ENCODE results near the gene PPIF. TPM values are rescaled to one million over a fixed set of nuclear protein-coding genes. Genes with fewer than 3 reads are reported as not detected.
A peak's percentile ranks its signal among the peaks of the same experiment; 100 is the strongest.

Gene PPIF
- total RNA-seq, 2 experiments from 2014 or later: 92.3 to 96.1 TPM

DNA sequence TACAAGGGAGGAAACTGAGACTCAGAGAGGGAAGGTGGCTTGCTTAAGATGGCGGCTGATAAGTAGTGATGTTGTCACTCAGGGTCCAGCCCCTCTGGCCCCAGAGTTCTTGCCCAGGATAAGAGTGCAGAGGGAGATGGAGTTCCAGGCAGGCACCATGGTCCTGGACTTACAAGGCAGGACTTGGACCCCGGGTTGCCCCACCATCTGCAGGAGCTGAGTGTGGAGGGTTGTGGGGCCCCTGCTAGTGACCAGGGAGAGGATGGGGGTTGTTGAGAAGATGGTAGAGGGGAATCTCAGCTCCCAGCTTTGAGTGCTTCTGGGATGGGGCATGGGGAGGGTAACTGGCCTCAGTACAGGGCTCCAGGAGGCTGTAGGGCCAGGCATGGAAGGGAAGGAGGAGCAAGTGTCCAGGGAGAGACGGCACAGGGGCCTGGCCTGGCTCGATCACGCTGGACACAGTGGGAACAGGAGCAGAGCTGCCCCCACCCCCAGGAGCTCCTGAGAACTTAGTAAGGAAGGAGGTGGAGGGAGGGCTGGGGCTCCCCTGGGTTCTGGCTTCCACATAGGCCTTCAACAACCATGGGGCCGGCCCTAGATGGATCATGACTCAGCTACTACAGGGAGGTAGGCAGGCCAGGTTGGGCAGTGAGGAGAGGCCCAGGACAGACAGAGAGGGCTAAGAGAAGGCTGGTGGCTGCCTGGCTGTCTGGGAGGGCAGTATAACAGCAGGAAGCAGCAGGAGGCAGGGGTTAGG lies 28.2 kb downstream of the PPIF start:
- intact Hi-C loops (cut with DNase I, micrococcal nuclease): no loop called here
- DNase-seq (no peak), ATAC-seq (no peak)
- Mint-ChIP-seq H3K27ac (peak overlapping the region; percentile 15), H3K4me1 (peaks cover 3% of the 10 kb centered on the region), H3K9me3 (ENCODE audit: low read depth) (no peaks in the 10 kb centered on the region), H3K36me3 (ENCODE audit: low read depth) (no peaks in the 10 kb centered on the region), H3K4me3 (no peak overlapping the region), H3K27me3 (no peaks in the 10 kb centered on the region)
- CTCF ChIA-PET: interaction anchor here (0.9 to 4.3 kb wide), 8 partner anchors 11 to 112 kb away, joined by 3 to 56 read pairs (median 20); partner anchors contain the start of gene ZCCHC24
- POLR2A ChIA-PET: no interaction called here

GRCh38 chr10:79376078-79376628 lies 28.9 kb downstream of the PPIF start:
- ChIA-PET CTCF (interaction anchor here (0.8 to 3.0 kb wide), 2 partner anchors 11 to 13 kb away, joined by 3 to 35 read pairs; no protein-coding TSS in a partner anchor), POLR2A (no interaction called here)
- H3K36me3 Mint-ChIP-seq (ENCODE audit: low read depth): no peaks in the 10 kb centered on the region
- H3K27me3 Mint-ChIP-seq: no peaks in the 10 kb centered on the region
- peaks cover 3% of the 10 kb centered on the region for H3K4me1 Mint-ChIP-seq
- no peaks in the 10 kb centered on the region for H3K9me3 Mint-ChIP-seq (ENCODE audit: low read depth)
- DNase-seq (no peak), ATAC-seq (no peak)
- H3K4me3 Mint-ChIP-seq: no peak overlapping the region
- intact Hi-C loops (cut with DNase I, micrococcal nuclease): no loop called here
- no peak overlapping the region for H3K27ac Mint-ChIP-seq

- Mint-ChIP-seq H3K4me3 (no peak overlapping the region), H3K9me3 (ENCODE audit: low read depth) (no peaks in the 10 kb centered on the region), H3K4me1 (peaks cover 3% of the 10 kb centered on the region), H3K27ac (no peak overlapping the region), H3K27me3 (no peaks in the 10 kb centered on the region), H3K36me3 (ENCODE audit: low read depth) (no peaks in the 10 kb centered on the region)
- intact Hi-C loops (cut with DNase I, micrococcal nuclease): no loop called here
- CTCF ChIA-PET: interaction anchor here (0.6 to 3.0 kb wide), 3 partner anchors 12 to 97 kb away, joined by 3 to 35 read pairs (median 3); no protein-coding TSS in a partner anchor
- POLR2A ChIA-PET: no interaction called here
- DNase-seq (no peak), ATAC-seq (no peak)
These were observed 29.7 kb downstream of the PPIF start for GRCh38 chr10:79376751-79377556.

DNA sequence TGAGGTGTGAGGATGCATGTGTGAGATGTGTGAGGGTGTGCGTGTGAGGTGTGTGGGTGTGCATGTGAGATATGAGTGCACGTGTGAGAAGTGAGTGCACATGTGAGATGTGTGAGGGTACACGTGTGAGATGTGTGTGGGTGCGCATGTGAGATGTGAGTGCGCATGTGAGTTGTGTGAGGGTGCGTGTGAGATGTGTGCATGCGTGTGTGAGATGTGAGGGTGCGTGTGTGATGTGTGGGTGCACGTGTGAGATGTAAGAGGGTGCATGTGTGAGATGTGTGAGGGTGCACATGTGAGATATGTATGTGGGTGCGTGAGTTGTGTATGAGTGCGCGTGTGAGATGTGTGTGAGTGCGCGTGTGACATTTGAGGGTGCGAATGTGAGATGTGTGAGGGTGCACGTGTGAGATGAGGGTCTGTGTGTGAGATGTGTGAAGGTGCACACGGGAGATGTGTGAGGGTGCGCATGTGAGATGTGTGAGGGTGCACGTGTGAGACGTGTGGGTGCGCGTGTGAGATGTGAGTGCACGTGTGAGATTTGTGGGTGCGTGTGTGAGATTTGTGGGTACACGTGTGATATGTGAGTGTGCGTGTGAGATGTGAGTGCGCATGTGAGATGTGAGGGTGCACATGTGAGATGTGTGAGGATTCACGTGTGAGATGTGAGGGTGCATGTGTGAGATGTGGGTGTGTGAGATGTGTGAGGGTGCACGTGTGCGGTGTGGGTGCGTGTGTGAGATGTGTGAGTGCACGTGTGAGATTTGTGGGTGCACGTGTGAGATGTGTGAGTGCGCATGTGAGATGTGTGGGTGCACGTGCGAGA lies 30.5 kb downstream of the PPIF start:
- H3K36me3 Mint-ChIP-seq (ENCODE audit: low read depth): no peaks in the 10 kb centered on the region
- H3K4me1 Mint-ChIP-seq: peaks cover 3% of the 10 kb centered on the region
- ATAC-seq (no peak), DNase-seq (no peak)
- H3K27me3 Mint-ChIP-seq: no peaks in the 10 kb centered on the region
- no peak overlapping the region for H3K4me3 Mint-ChIP-seq
- intact Hi-C loops (cut with DNase I, micrococcal nuclease): no loop called here
- H3K27ac Mint-ChIP-seq: no peak overlapping the region
- ChIA-PET CTCF (no interaction called here), POLR2A (no interaction called here)
- no peaks in the 10 kb centered on the region for H3K9me3 Mint-ChIP-seq (ENCODE audit: low read depth)

DNA sequence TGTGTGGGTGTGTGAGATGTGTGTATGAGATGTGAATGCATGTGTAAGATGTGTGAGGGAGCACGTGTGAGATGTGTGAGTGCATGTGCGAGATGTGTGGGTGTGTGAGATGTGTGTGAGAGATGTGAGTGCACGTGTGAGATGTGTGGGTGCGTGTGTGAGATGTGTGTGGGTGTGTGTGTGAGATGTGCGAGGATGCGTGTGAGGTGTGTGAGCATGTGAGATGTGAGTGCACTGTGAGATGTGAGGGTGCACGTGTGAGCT lies 31.0 kb downstream of the PPIF start:
- H3K9me3 Mint-ChIP-seq (ENCODE audit: low read depth): no peaks in the 10 kb centered on the region
- no peak for ATAC-seq
- ChIA-PET CTCF (no interaction called here), POLR2A (no interaction called here)
- H3K4me3 Mint-ChIP-seq: no peak overlapping the region
- intact Hi-C loops (cut with DNase I, micrococcal nuclease): no loop called here
- no peak for DNase-seq
- no peak overlapping the region for H3K27ac Mint-ChIP-seq
- H3K4me1 Mint-ChIP-seq: peaks cover 3% of the 10 kb centered on the region
- no peaks in the 10 kb centered on the region for H3K36me3 Mint-ChIP-seq (ENCODE audit: low read depth)
- H3K27me3 Mint-ChIP-seq: no peaks in the 10 kb centered on the region

DNA sequence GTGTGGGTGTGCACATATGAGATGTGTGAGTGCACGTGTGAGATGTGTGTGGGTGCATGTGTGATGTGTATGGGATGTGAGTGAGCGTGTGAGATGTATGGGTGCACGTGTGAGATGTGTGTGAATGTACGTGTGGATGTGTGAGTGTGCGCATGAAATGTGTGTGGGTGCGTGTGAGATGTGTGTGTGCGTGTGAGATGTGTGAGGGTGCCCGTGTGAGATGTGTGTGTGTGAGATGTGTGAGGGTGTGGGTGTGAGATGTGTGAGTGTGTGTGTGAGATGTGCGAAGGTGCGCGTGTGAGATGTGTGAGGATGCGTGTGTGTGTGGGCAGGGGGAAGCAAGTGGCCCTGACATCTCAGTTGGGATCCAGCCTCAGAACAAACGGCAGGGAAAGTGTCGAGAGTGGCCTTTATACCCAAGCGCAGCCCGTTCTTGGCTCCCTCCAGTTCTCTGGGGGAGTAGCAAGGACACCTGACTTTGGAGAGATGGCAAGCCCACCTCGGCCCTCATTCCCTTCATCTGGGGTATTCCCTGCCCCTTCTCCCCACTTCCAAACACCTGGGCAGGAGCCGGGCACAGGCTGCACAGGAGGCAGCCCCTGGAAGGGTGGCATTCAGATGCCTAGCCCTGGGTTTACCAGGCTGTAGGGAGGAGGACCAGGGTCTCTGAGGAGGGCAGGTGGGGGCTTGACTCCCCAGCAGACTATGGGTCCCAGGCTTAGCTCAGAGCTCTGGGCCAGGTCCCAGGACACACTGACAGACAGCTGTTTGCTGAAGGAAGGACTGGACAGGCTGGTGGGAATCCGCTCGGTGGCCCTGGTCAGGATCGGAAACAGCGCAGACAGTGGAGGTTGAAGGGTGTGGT lies 31.6 kb downstream of the PPIF start:
- ChIA-PET CTCF (interaction anchor here (0.6 kb wide), 1 partner anchor 13 kb away, joined by 3 read pairs; no protein-coding TSS in a partner anchor), POLR2A (no interaction called here)
- H3K36me3 Mint-ChIP-seq (ENCODE audit: low read depth): no peaks in the 10 kb centered on the region
- no peak overlapping the region for H3K27ac Mint-ChIP-seq
- no peaks in the 10 kb centered on the region for H3K27me3 Mint-ChIP-seq
- H3K9me3 Mint-ChIP-seq (ENCODE audit: low read depth): no peaks in the 10 kb centered on the region
- DNase-seq (no peak), ATAC-seq (no peak)
- H3K4me3 Mint-ChIP-seq: no peak overlapping the region
- intact Hi-C loops (cut with DNase I, micrococcal nuclease): no loop called here
- peaks cover 3% of the 10 kb centered on the region for H3K4me1 Mint-ChIP-seq

DNA sequence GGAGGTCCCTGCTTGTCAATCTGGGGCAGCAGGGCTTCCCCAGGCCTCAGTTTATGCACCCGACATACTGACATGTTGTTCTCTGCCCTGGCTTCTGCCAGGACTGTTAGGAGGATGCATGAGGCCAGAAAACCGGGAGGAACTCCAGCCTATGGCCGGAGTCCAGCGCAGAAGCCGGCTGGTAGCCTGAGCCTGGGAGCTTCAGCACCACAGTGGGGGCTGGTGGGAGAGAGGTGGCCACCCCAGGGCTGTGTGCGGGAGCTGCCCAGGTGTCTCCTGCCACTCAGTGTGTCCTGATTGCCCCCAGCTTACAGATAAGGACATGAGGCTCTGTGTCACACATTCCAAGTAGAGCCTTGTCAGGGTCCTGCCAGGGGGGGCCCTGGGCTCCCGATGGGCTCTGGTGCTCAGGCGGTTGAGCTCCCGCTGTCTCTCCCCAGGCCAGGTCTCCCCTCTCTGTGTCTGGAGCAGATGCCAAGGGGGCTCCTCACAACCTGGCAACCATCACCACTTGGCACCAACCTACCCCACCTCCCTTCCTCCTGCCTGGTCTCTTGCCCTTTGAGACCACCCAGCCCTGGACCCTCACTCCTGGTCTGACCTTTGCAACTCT lies 32.3 kb downstream of the PPIF start:
- no peaks in the 10 kb centered on the region for H3K36me3 Mint-ChIP-seq (ENCODE audit: low read depth)
- intact Hi-C loops (cut with DNase I, micrococcal nuclease): no loop called here
- no peak overlapping the region for H3K27ac Mint-ChIP-seq

GRCh38 chr10:79380125-79380945 lies 33.1 kb downstream of the PPIF start:
- H3K9me3 Mint-ChIP-seq (ENCODE audit: low read depth): no peaks in the 10 kb centered on the region
- ChIA-PET POLR2A (no interaction called here), CTCF (no interaction called here)
- H3K4me3 Mint-ChIP-seq: no peak overlapping the region
- H3K36me3 Mint-ChIP-seq (ENCODE audit: low read depth): no peaks in the 10 kb centered on the region
- no peak for DNase-seq
- intact Hi-C loops (cut with DNase I, micrococcal nuclease): no loop called here
- no peak overlapping the region for H3K27ac Mint-ChIP-seq
- H3K27me3 Mint-ChIP-seq: no peaks in the 10 kb centered on the region
- no peaks in the 10 kb centered on the region for H3K4me1 Mint-ChIP-seq
- no peak for ATAC-seq

More for the DNA sequence above, 32.3 kb downstream of the PPIF start:
- Mint-ChIP-seq H3K9me3 (ENCODE audit: low read depth) (no peaks in the 10 kb centered on the region), H3K4me3 (no peak overlapping the region), H3K27me3 (no peaks in the 10 kb centered on the region), H3K4me1 (peaks cover 2% of the 10 kb centered on the region)
- ChIA-PET CTCF (interaction anchor here (0.6 kb wide), 1 partner anchor 14 kb away, joined by 3 read pairs; no protein-coding TSS in a partner anchor), POLR2A (no interaction called here)
- DNase-seq (no peak), ATAC-seq (no peak)

GRCh38 chr10:79380946-79381721 lies 33.9 kb downstream of the PPIF start:
- ChIA-PET CTCF (no interaction called here), POLR2A (no interaction called here)
- intact Hi-C loops (cut with DNase I, micrococcal nuclease): no loop called here
- H3K36me3 Mint-ChIP-seq (ENCODE audit: low read depth): no peaks in the 10 kb centered on the region
- H3K4me1 Mint-ChIP-seq: no peaks in the 10 kb centered on the region
- no peak overlapping the region for H3K27ac Mint-ChIP-seq
- ATAC-seq: no peak
- DNase-seq: no peak
- H3K9me3 Mint-ChIP-seq (ENCODE audit: low read depth): no peaks in the 10 kb centered on the region
- H3K4me3 Mint-ChIP-seq: no peak overlapping the region
- H3K27me3 Mint-ChIP-seq: no peaks in the 10 kb centered on the region

Measured in activated CD4-positive, alpha-beta T cell treated with anti-CD3 and anti-CD28 coated beads for 36 hours (primary cell).